Ovary (tissue), 3 donors: ENCODE measurements around the gene MYH11.

Experiments used
- CTCF ChIP-seq, 3 donors: fragments of 450-650 bp in 2 of 3; fragments of 200-600 bp in 1 of 3; IDR thresholded peaks; one replicate each; pipeline versions ENCODE4 v1.5.1 to v1.8.0; 2016 to 2022; ENCODE audit warnings: antibody characterized with exemption in 3 of 3, mild to moderate bottlenecking in 1 of 3
- POLR2A ChIP-seq: fragments of 450-650 bp; IDR thresholded peaks from one replicate; pipeline ENCODE4 v1.6.1; 2017; ENCODE audit warnings: antibody characterized with exemption, mild to moderate bottlenecking, moderate library complexity
- donor health status: DM: no; HTN: no; CAD: no.

- TF ChIP-seq POLR2A (no peak), CTCF (IDR thresholded peaks at IDR 0.05) (no peak)
These were observed 74.1 kb downstream of the MYH11 start for GRCh38 chr16:15782573-15783365.
